HCT116 (cell line): ENCODE results near the gene SYNPO. TPM values are rescaled to one million over a fixed set of nuclear protein-coding genes. Genes with fewer than 3 reads are reported as not detected.
A peak's percentile ranks its signal among the peaks of the same experiment; 100 is the strongest.

Source experiments
- ATAC-seq: fragments of 200-7000 bp; cut with Tn5 transposase; 2 replicates; pipeline ENCODE4 v1.9.1; 2020; ENCODE audit warnings: mild to moderate bottlenecking, moderate library complexity
- BruUV-seq: library from RNA; stranded (reverse); fragments of 400-500 nt; replicated peaks from 2 replicates; lab custom pipeline; 2021; lab: Mats Ljungman, UMichigan
- CTCF ChIA-PET: fragments of 300-600 bp; sonication (Branson Sonifier 250); formaldehyde crosslinking; loops from one replicate; lab custom pipeline; 2021; ENCODE audit warnings: antibody characterized with exemption; lab: Charles Lee
- POLR2A ChIA-PET: fragments of 300-600, 350-600 bp; sonication (Branson Sonifier 250); formaldehyde crosslinking; loops from one replicate; lab custom pipeline; 2021; ENCODE audit warnings: antibody characterized with exemption; lab: Charles Lee
- RAD21 ChIA-PET, 2 experiments: fragments of 300-600 bp; sonication (Branson Sonifier 250); formaldehyde crosslinking; loops; one replicate each; lab custom pipeline; 2023; ENCODE audit warnings: low total read pairs in 2 of 2; ENCODE audit not compliant: uncharacterized antibody in 2 of 2, unreplicated experiment in 2 of 2, low non-redundant PET in 1 of 2; lab: Charles Lee
- DNase-seq: peaks from one replicate; pipeline ENCODE4 v3.0.0-alpha.2; 2010; ENCODE audit warnings: low read depth, low spot score
- H2AFZ ChIP-seq: fragments of 200-600 bp; shearing (Covaris generic), sonication (generic); 2 replicates; pipeline ENCODE4 v1.6.1; 2017; ENCODE audit warnings: low read depth, mixed run types, mixed read lengths, antibody characterized with exemption, low read length; ENCODE audit not compliant: poor library complexity, severe bottlenecking
- H3K27ac ChIP-seq: 2 replicates; pipeline ENCODE4 v1.5.1; 2012; ENCODE audit warnings: low read depth, low read length
- H3K27me3 ChIP-seq: fragments of 200-600 bp; sonication (generic); 2 replicates; pipeline ENCODE4 v1.6.1; 2016; ENCODE audit warnings: mixed run types, low read length, mixed read lengths; ENCODE audit not compliant: insufficient read depth
- H3K36me3 ChIP-seq, 2 experiments: fragments of 200-500 bp in 1 of 2; fragments of 200-600 bp in 1 of 2; sonication (Bioruptor generic) in 1 of 2; sonication (generic) in 1 of 2; 2 replicates each; pipeline versions ENCODE4 v1.5.1 to v1.6.1; 2014 to 2016; ENCODE audit warnings: low read length in 2 of 2, inconsistent platforms in 1 of 2, mixed read lengths in 1 of 2, mixed run types in 1 of 2; ENCODE audit not compliant: insufficient read depth in 2 of 2, control insufficient read depth in 1 of 2
- H3K4me1 ChIP-seq, 2 experiments: fragments of 200-600 bp in 1 of 2; sonication (generic) in 1 of 2; 2 replicates each; pipeline versions ENCODE4 v1.5.1 to v1.6.1; 2012 to 2017; ENCODE audit warnings: low read length in 2 of 2, inconsistent platforms in 1 of 2, mild to moderate bottlenecking in 1 of 2, mixed read lengths in 1 of 2, mixed run types in 1 of 2, moderate library complexity in 1 of 2; ENCODE audit not compliant: insufficient read depth in 2 of 2, control insufficient read depth in 1 of 2
- H3K4me2 ChIP-seq: fragments of 200-600 bp; sonication (generic); 2 replicates; pipeline ENCODE4 v1.6.1; 2017; ENCODE audit warnings: mixed run types, low read length, mixed read lengths
- H3K4me3 ChIP-seq, 2 experiments: fragments of 200-600 bp in 1 of 2; sonication (generic) in 1 of 2; replicated peaks in 1 of 2; 2 replicates each; pipeline ENCODE4 v1.5.1; 2011 to 2016; ENCODE audit warnings: low read length in 2 of 2, control low read depth in 1 of 2, low read depth in 1 of 2, mild to moderate bottlenecking in 1 of 2, mixed read lengths in 1 of 2, mixed run types in 1 of 2
- H3K79me2 ChIP-seq: fragments of 200-600 bp; sonication (generic); 2 replicates; pipeline ENCODE4 v1.6.1; 2017; ENCODE audit warnings: mild to moderate bottlenecking, mixed run types, low read length, moderate library complexity, mixed read lengths; ENCODE audit not compliant: insufficient read depth
- H3K9ac ChIP-seq: fragments of 200-600 bp; sonication (generic); 2 replicates; pipeline ENCODE4 v1.6.1; 2016; ENCODE audit warnings: low read length, mixed read lengths
- H3K9me2 ChIP-seq: fragments of 200-600 bp; sonication (generic), shearing (Covaris generic); 2 replicates; pipeline ENCODE4 v1.6.1; 2017; ENCODE audit warnings: mixed run types, mild to moderate bottlenecking, moderate library complexity; ENCODE audit not compliant: insufficient read depth
- H3K9me3 ChIP-seq, 2 experiments: fragments of 200-500 bp in 1 of 2; fragments of 200-600 bp in 1 of 2; sonication (Bioruptor generic) in 1 of 2; sonication (generic) in 1 of 2; 2 replicates each; pipeline ENCODE4 v1.6.1; 2014 to 2017; ENCODE audit warnings: low read length in 2 of 2, mixed read lengths in 2 of 2, inconsistent platforms in 1 of 2, low read depth in 1 of 2, mild to moderate bottlenecking in 1 of 2, mixed run types in 1 of 2, moderate library complexity in 1 of 2; ENCODE audit not compliant: control insufficient read depth in 1 of 2, insufficient read depth in 1 of 2
- H4K20me1 ChIP-seq: fragments of 200-600 bp; sonication (generic), shearing (Covaris generic); 2 replicates; pipeline ENCODE4 v1.6.1; 2017; ENCODE audit warnings: mixed run types, mild to moderate bottlenecking, moderate library complexity; ENCODE audit not compliant: insufficient read depth
- ATF3 ChIP-seq: IDR thresholded peaks from 2 replicates; pipeline ENCODE4 v1.6.1; 2012
- CBX3 ChIP-seq: IDR thresholded peaks from 2 replicates; pipeline ENCODE4 v1.6.1; 2012; ENCODE audit warnings: low read depth
- CTCF ChIP-seq, 3 experiments: fragments of 200-600 bp in 1 of 3; sonication (generic) in 1 of 3; IDR thresholded peaks in 2 of 3; conservative IDR thresholded peaks in 1 of 3; 2 replicates each; pipeline ENCODE4 v1.5.1; 2012 to 2017; ENCODE audit warnings: low read depth in 2 of 3, low read length in 2 of 3, antibody characterized with exemption in 1 of 3, borderline replicate concordance in 1 of 3, control low read depth in 1 of 3, mild to moderate bottlenecking in 1 of 3, mixed read lengths in 1 of 3, mixed run types in 1 of 3, moderate library complexity in 1 of 3; ENCODE audit not compliant: insufficient read depth in 1 of 3
- EGR1 ChIP-seq: IDR thresholded peaks from 2 replicates; pipeline ENCODE4 v1.6.1; 2012; ENCODE audit warnings: low read depth
- ELF1 ChIP-seq: IDR thresholded peaks from 2 replicates; pipeline ENCODE4 v1.6.1; 2012; ENCODE audit warnings: low read depth, borderline replicate concordance
- EZH2 ChIP-seq: fragments of 200-600 bp; sonication (generic); IDR thresholded peaks from 2 replicates; pipeline ENCODE4 v1.6.1; 2017; ENCODE audit warnings: antibody characterized with exemption, mixed run types
- EZH2phosphoT487 ChIP-seq: fragments of 200-600 bp; IDR thresholded peaks from 2 replicates; pipeline ENCODE4 v1.6.1; 2018; ENCODE audit warnings: antibody characterized with exemption, borderline replicate concordance
- FOSL1 ChIP-seq: IDR thresholded peaks from 2 replicates; pipeline ENCODE4 v1.6.1; 2012; ENCODE audit warnings: low read depth
- JUND ChIP-seq: IDR thresholded peaks from 2 replicates; pipeline ENCODE4 v1.6.1; 2012
- MAX ChIP-seq: IDR thresholded peaks from 2 replicates; pipeline ENCODE4 v1.6.1; 2012
- POLR2A ChIP-seq: IDR thresholded peaks from 2 replicates; pipeline ENCODE4 v1.7.0; 2011; ENCODE audit warnings: borderline replicate concordance; ENCODE audit not compliant: insufficient read depth, insufficient read length; ENCODE audit errors: extremely low read depth
- POLR2AphosphoS5 ChIP-seq: IDR thresholded peaks from 2 replicates; pipeline ENCODE4 v1.6.1; 2011; ENCODE audit warnings: mild to moderate bottlenecking, low read depth, low read length, moderate library complexity
- RAD21 ChIP-seq: IDR thresholded peaks from 2 replicates; pipeline ENCODE4 v1.6.1; 2012; ENCODE audit warnings: low read depth, mild to moderate bottlenecking
- SIN3A ChIP-seq: IDR thresholded peaks from 2 replicates; pipeline ENCODE4 v1.6.1; 2012; ENCODE audit warnings: low read depth
- SP1 ChIP-seq: IDR thresholded peaks from 2 replicates; pipeline ENCODE4 v1.6.1; 2012; ENCODE audit warnings: low read depth
- SRF ChIP-seq: IDR thresholded peaks from 2 replicates; pipeline ENCODE4 v1.6.1; 2012; ENCODE audit warnings: low read depth
- YY1 ChIP-seq: IDR thresholded peaks from 2 replicates; pipeline ENCODE4 v1.6.1; 2011; ENCODE audit warnings: low read length, low read depth, moderate library complexity, mild to moderate bottlenecking; ENCODE audit not compliant: insufficient replicate concordance; ENCODE audit errors: extremely low read depth
- ZBTB33 ChIP-seq: IDR thresholded peaks from 2 replicates; pipeline ENCODE4 v1.6.1; 2011; ENCODE audit warnings: mild to moderate bottlenecking, low read length, moderate library complexity; ENCODE audit not compliant: insufficient replicate concordance; ENCODE audit errors: extremely low read depth
- ZFX ChIP-seq: fragments of 450-650 bp; IDR thresholded peaks from 2 replicates; pipeline ENCODE4 v1.6.1; 2017
- ZNF274 ChIP-seq: fragments of 200-500 bp; sonication (Bioruptor generic); IDR thresholded peaks from 2 replicates; pipeline ENCODE4 v1.6.1; 2014; ENCODE audit warnings: mild to moderate bottlenecking, low read depth, low read length, inconsistent platforms
- intact Hi-C: fragments of 100-400 bp; cut with micrococcal nuclease; formaldehyde crosslinking; loops from 2 replicates; pipeline ENCODE4 v1.10.0; 2022
- total RNA-seq: library from RNA; stranded (reverse); gene quantifications from one replicate; pipeline ENCODE4 v1.2.1, GENCODE V29; 2021; ENCODE audit not compliant: unreplicated experiment

Gene SYNPO
- total RNA-seq, 1 experiment from 2014 or later, result 8.2 TPM

GRCh38 chr5:150645070-150645700, 4.7 kb downstream of the SYNPO start:
- H3K36me3 ChIP-seq, result no peaks in the 10 kb centered on the region
- DNase-seq (no peak), ATAC-seq (no peak)
- ChIA-PET POLR2A (no interaction called here), CTCF (no interaction called here), RAD21 (no interaction called here)
- H4K20me1 ChIP-seq, result no peaks in the 10 kb centered on the region
- peaks cover 50 to 56% of the 10 kb centered on the region in 2 experiments for H3K4me1 ChIP-seq
- H3K9me2 ChIP-seq, result no peaks in the 10 kb centered on the region
- no peaks in the 10 kb centered on the region for H3K27me3 ChIP-seq
- H3K9ac ChIP-seq, result no peak overlapping the region
- no TSS peak for BruUV-seq
- H3K4me3 ChIP-seq, result no peak overlapping the region
- no peaks in the 10 kb centered on the region for H3K79me2 ChIP-seq
- no peak overlapping the region for H2AFZ ChIP-seq
- intact Hi-C loops, result no loop called here
- H3K9me3 ChIP-seq, result no peaks in the 10 kb centered on the region
- H3K27ac ChIP-seq, result no peak overlapping the region
- H3K4me2 ChIP-seq, result peak overlapping the region; percentile 44
- TF ChIP-seq SIN3A (no peak), EZH2 (no peak), ZBTB33 (no peak), EZH2phosphoT487 (no peak), POLR2AphosphoS5 (no peak), YY1 (no peak), ATF3 (no peak), EGR1 (no peak), RAD21 (no peak), SRF (no peak), CTCF (IDR thresholded peaks at IDR 0.05 in 2 of 3, conservative IDR thresholded peaks at IDR 0.05 in 1 of 3; ENCODE audit: borderline replicate concordance in 1 of 3, insufficient read depth in 1 of 3, low read depth in 2 of 3, low read length in 2 of 3) (no peak), FOSL1 (no peak), SP1 (no peak), ZFX (no peak), ELF1 (no peak), JUND (no peak), POLR2A (no peak), MAX (no peak), CBX3 (no peak), ZNF274 (no peak)
- TF ChIP-seq, all 23 proteins: peak for 0
